Stimulated activated CD4-positive, alpha-beta T cell treated with anti-CD3 and anti-CD28 coated beads, Interleukin-12 subunit alpha, Interleukin-12 subunit beta, amount 100 ng/mL, for 4 hours (primary cell): ENCODE measurements around the gene MRPS23.
"Not testable (repeated sequence)": the region's sequence is repeated elsewhere in the genome, so short reads cannot be mapped to it uniquely, and the experiment has no call there.

Experiments
- DNase-seq: peaks from one replicate; pipeline ENCODE4 v3.0.0-alpha.2; 2020

The MRPS23 gene

DNA sequence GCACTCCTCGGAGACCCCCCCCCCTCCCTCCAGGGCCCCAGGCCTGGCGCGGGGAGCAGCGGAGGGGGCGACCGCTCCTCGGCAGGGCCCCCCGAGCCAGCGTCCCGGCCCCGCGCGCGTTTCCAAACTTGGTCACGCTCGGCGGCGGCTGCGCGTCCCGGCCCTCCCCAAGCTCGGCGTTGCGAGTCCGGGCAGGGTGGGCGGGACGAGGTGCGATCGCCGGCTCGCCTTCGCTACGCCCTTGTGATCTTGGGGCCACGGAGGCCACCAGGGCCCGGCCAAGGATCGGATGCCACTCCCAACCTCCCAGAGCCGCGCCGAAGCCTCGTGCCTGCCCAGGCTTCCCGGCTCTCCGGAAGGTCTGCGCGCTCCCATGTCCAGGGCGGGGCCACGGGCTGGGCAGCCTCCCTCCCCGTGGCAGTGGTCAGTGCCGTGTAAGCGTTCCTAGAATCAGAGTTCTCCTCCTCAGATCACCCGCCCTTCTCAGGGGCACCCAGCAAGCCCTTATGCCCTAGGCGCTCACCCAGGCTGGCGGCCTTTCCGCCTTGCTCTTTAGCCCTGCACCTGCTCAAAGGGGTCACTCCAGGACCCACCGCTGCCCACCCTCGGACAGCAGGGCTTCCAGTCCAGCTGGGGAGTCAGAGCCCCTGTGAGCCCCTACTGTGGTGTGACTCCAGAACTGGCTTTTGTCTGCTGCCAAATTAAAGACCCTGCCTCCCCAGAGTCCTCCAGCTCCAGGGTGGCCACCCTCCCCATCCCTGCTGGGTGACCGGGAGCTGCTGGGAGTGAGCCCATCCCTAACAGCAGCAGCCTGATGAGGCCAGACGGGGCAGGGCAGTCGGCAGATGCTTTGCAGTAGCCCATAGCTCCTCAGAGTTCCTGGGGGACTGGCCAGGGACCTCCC lies 12.2 kb upstream of the MRPS23 start:
- DNase-seq = no peak

DNA sequence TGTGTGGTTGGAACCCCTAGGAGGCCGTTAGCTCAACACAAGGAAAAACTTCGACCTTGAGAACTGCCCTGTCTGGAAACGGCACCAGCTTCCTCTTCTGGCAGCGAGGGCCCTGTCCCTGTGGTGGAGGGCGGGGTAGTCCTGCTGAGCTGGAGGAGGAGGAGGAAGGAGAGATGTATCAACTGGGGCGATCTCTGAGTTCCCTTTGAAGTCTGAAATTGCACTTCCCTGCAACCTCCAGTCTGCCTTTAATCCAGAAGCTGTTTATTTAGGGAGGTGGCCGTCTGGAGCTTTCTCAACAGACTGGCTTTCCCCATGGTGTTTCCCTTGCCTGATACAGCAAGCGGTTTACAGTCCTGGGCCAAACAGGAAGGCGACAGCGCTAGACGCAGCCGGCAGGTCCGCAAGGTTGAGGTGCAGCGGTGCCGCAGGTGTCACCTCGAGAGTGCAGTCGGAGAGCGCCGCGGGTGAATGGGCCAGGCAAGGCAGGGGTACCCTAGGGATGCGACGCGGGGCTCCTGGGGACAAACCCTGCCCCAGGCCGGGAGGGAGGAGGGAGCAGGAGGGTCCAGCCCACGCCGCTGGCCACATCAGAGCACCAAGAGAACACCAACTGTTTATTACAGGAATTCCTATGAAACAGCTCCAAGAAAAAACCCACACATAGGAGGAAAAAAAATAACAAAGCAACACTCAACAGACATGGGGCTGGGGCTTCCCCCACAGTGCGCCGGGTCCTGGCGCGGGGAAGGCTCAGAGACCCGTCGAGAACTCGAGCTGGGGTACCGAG lies 11.4 kb upstream of the MRPS23 start:
- no peak for DNase-seq

DNA sequence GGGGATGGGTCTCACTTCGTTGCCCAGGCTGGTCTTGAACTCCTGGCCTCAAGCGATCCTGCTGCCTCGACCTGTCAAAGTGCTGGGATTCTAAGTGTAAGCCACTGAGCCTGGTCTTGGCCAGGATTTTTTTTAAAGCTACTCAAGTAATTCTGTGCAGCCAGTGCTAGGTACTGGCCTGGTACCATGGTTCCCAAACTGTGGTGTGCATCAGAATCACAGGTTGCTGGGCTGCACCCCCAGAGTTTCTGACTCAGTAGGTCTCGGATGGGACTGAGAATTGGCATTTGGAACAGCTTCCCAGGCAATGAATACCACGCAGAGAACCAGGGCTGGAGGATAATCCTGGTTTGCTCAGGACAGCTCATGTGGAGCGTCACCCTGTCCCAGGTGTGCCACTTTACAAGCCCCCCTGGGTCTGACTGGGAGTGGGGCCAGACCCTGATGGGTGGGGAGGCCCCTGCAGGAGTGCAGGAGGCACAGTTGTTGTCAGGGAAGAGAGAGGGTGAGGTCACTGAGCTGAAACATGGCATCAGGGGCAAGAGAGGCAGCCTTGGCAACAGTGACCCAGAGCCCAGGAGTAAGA lies 10.7 kb upstream of the MRPS23 start:
- DNase-seq = no peak

DNA sequence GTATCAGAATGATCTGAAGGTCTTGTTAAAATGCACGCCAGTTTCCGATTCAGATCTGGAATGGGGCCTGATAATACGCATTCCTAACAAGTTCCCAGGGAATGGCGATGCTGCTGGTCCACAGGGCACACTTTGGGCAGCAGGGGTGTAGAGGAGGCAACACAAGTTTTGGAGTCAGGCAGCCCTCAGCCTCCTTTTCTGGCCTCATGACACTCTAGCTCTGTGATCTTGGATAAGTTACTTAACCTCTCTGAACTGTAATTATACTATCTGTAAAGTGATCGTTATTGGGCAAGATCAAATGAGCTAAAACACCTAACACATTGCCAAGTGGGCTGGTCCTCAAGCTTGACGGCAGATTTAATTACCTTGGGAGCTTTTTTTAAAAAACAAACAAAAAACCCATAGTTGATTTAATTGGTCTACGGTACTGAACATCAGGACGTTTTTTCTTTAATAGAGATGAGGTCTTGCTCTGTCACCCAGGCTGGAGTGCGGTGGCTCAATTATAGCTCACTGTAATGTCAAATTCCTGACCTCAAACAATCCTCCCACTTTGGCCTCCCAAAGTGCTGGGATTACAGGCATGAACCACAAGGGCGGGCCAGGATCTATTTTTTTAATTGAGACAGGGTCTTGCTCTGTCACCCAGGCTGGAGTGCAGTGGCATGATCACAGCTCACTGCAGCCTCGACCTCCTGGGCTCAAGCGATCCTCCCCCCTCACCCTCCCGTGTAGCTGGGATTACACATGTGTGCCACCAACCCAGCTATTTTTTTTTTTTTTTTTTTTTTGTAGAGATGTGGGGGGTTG lies 10.0 kb upstream of the MRPS23 start:
- DNase-seq = no peak

DNA sequence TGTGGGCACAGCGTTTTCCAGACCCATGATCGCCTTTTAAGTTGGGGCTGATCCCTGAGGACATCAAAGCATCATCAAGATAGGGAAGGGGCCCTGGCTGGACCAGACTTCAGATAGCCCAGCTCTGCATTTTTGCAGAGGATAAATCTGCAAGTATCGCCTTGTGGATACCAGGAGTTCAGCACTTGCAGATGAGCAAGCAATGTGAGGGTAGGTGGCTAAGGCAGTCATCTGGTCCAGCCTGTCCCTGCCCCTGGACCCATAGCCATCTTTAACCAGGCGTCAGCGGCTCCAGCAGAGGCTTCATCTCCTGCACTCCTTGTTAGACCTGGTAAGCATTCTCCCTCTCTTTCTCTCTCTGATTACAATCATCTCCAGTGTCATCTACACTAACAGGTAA lies 9.0 kb upstream of the MRPS23 start:
- DNase-seq = no peak

DNA sequence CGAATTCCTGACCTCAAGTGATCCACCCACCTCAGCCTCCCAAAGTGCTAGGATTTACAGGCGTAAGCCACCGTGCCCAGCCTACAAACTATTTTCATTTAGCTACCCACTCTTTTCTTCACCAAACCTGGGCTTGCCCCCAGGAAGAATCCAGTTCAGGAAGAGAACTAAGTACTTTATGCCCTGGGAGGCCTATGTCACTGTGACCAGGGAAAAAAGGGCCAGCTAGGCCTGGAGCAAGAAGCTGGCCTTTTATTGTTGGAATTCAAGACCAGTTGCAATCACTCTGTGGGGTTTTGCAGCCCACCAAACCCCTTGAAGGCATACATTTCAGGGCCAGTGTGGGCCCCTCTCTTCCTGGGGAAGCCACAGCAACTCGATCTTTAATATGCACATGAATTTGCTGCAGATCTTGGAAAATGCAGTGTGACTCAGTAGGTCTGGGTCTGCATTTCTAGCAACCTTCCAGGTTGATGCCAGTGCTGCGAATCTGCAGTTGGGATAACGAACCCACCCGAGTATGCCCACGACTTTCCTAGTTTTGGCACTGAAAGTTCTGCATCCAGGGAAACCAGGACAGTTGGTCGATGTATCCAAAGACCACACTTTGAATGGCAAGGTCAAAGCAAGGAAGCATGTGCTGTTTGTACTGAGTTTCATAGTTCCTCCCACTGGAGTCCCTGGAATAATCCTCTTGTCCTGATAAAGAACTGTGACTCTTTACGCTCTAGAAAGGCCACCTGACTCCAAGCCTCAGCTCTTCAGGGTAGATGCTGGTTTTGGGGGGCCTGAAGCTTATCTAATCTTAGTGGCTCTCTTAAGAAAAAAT lies 7.2 kb upstream of the MRPS23 start:
- no peak for DNase-seq

DNA sequence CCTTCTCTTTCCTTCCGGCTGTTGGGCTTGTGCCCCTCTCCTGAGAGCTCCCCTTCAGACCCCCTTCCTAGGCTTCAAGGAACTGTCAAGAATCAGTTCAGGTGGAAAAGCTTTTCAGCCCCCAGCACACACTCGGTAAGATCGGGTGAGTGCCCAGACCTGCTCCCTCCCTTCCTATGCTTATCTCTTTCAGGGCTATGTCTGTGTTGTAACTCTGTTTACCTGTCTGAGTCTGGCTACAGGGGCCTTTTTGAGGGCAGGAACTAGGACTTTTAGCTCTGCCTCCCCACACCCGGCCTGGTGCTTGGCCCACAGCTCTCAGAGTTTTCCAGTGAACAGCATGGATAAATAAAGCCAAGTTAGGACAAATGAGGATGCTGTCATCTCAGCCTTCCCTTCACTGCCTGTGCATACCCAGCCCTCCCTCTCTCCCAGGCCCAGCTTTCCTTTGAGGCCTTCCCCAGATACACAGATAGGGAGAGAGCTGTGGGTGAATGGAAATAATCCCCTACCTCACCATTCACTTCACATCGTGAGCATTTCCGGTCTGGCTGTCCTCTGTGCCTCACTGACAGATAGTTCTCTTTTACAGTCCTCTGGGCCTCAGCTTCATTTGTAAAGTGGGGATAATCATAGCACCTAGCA lies 5.7 kb upstream of the MRPS23 start:
- no peak for DNase-seq

DNA sequence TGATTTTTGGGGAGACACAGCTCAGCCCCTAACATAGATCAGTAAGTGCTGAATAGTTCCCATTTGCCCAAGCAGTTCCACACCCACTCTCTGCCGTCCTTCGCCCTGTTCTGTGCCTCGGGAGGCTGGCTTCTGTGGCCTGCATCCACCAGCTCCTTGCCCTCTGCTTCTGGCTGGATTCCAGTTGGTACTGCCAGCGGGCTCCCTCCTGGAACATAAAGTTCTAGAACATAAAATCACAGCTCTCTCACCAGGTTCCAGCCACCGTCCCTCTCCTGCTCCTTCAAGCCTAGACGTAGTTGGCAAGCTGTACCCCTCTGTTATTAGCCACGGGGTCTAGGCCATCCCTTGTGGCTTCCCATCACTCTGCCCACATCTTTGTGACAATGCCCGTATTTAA lies 3.9 kb upstream of the MRPS23 start:
- DNase-seq = no peak

DNA sequence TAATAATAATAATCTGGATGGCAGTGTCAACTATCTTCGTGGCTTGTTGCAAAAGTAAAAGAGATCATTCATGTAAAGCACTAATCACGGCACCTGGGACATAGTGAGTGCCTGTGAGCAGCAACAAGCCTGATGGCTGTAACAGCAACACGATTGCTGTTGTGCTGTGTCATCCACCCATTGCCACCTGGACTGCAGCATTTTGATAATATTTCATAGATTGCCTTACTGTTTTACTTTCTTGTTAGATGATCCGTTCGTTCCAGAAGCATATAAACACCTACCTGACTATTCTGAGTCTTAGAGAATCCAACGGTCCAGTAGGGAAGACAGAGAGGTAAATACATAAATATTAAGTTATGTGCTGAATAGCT lies 3.1 kb upstream of the MRPS23 start:
- no peak for DNase-seq

DNA sequence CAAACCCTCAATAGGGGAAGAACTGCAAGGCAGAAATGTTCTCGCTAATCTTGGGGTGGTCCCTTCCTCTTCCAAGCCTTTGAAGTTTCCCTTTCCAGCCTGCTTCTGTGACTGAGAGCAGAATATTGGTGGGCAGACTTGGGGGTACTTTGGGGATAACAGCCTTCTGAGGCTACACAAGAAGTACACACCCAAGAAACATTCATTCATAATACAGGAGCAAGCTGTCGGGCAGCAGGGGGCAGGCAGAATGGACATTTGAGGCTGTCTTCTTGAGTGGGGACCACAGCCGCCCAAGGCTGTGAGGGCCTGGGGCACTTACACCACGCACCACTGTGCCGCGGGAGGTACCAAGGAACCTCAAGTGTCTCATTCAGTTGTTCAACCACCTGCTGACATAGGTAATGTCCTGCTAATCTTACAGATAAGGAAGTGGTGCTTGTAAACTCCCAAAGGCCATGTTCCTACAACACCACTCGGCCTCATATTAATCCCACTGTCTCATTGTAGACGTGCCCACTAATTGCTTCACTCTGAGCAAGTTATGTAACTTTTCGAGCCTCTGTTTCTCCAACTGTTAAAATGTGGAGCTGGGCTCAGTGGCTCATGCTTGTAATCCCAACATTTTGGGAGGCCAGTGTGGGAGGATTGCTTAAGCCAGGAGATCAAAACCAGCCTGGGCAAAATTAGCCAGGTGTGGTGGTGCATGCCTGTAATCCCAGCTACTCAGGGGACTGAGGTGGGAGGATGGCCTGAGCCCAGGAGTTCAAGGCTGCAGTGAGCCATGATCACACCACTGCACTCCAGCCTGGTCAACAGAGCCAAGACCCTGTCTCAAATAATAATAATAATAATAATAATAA lies 2.5 kb upstream of the MRPS23 start:
- DNase-seq = no peak

DNA sequence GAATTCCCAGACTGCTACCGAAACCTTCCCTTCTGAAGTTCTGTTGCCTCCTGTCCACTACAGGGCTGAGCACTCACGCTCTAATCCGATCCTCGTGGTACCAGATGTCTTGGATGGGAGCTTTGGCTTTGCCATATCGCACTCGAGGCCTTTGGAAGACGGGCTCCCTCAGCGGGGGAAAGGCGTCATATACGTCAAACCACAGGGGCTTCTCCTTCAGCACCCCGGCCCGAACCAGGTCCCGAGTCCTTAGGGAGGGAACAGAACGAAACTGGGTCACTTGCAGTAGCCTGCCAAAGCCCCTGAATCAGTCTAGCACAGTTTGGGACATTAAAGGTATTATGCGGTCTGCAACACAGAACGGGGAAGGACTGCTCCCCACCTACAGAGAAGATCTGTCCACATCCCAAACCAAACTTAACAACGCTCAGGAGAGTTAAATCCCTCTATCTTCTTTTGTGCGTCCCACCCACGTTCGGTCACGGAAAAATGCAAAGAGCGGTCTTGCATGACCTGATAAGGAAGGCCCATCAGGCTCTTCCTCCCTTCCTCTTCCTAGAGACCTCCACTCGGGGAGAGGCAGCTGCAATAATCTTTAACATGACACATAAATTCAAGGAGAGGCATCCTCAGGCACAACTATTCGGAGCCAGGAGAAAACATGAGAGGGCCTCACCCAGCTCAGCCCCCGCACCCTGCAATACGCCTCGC lies 526 bp downstream of the MRPS23 start:
- no peak for DNase-seq

DNA sequence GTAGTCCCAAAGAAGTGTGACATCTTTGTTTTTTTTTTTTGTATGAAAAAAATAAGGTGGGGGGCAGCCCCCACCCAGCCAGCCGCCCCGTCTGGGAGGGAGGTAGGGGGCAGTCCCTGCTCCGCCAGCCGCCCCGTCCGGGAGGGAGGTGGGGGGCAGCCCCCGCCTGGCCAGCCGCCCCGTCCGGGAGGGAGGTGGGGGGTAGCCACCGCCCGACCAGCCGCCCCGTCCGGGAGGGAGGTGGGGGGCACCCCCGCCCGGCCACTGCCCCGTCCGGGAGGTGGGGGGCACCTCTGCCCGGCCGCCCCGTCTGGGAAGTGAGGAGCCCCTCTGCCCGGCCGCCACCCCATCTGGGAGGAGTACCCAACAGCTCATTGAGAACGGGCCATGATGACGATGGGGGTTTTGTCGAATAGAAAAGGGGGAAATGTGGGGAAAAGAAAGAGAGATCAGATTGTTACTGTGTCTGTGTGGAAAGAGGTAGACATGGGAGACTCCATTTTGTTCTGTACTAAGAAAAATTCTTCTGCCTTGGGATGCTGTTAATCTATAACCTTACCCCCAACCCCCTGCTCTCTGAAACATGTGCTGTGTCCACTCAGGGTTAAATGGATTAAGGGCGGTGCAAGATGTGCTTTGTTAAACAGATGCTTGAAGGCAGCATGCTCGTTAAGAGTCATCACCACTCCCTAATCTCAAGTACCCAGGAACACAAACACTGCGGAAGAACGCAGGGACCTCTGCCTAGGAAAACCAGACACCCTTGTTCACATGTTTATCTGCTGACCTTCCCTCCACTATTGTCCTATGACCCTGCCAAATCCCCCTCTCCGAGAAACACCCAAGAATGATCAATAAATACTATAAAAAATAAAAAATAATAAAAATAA lies 3.5 kb downstream of the MRPS23 start:
- not testable (repeated sequence) for DNase-seq

DNA sequence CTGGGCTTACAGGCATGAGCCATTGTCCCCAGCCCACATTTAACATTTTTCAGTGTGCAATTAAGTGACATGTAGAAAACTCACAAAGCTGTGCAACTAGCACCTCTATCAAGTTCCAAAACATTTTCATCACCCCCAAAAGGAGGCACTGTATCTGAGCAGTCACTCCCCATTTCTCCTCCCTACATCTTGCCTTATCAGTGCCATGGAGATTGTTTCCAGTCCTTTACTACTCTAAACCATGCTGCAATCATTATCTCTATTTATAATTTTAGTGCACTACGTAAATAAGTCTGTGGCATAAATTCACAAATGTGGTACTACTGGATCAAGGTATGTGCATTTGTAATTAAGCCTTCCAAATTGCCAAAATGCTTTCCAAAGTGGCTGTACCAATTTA lies 7.6 kb downstream of the MRPS23 start:
- no peak for DNase-seq

DNA sequence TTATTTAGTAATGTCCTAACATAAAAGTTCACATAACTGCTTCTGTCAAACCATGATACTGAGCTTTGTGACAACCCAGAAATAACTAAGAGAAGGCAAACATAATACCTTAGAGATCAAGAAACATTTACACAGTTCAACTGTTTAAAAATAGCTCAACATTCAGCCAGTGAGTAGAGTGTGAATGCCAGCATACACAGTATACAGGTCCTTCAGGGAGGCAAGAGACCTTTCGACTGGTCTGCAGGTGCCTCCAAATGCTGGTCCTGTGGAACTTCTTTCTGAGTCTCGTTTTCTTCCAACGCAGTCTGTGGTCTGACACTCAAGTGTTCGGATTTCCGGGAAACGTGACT lies 10.3 kb downstream of the MRPS23 start:
- DNase-seq = no peak

DNA sequence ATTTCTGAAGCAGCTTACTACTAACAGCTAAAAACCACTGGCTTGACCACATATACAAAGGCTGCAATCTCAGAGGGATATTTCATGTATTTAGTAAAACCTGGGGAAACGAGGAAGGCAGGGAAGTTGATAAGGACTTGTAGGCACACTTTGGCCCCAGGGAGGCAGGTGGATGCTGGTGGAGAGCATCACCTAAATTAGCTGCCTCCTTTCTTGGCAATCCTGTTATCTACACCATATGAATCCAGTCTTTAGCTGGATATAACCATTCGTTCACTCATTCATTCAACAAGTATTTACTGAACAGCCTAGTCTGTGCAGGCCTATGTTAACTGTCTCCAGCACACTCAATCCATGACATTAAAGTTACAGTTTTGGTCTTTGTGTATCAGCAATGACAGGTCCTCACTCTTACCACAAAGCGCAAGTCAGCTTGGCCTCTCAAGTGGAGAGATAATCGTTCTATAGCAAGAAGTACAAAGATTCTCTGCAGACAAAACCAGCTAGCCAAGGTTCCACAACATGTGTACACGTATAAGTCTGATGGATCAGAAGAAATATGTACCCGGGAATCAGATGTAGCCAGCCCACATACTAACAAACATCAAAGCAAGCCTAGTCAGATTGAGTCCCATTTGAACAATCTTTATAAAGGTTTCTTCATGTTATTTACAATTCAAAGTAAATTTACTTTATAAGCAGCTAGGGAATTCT lies 10.8 kb downstream of the MRPS23 start:
- DNase-seq = no peak

DNA sequence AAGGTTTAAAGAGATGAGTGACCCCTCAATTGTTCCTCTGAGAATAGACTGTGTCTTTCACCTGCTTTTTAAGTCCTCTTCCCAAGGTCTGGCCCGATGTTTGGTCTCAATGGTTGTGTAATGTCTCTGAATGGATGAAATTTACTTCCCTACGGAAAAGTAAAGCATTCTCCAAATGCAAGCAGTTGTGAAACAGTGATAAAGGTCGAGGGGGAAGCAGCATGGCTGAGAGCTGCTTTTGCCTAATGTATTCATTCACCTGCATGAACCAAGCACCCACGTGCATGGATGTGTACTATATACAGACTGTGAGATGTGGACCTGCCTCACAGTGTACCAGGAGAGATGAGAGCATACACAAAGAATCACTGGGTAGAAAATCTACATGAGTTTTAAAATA lies 11.4 kb downstream of the MRPS23 start:
- no peak for DNase-seq

DNA sequence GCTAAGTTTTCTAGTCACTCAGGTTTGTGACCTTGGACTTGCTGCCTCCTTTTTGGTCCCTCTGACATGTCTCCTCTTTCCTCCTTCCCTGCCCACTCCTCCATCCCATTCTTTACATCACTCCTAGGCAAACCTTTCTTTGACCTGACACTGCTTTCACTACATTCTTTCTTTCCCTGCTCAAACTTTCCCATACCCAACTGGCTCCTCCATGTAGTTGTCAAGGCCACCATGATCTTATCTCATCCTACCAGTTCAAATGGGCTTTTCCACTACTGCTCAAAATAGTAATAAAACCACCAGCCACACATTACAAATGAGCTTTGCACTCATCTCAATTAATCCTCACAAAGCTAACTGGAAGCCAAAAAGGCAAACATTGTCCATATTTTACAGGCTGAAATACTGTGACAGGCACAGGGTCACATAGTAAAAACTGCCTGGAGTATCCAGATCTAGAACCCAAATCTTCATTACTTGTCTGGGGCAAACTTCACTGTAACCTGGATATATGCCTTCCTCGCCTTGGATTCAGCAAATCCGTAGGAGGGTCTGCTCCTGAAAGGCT lies 14.4 kb downstream of the MRPS23 start:
- no peak for DNase-seq
